ENCODE results near the gene NCF2.

DNA sequence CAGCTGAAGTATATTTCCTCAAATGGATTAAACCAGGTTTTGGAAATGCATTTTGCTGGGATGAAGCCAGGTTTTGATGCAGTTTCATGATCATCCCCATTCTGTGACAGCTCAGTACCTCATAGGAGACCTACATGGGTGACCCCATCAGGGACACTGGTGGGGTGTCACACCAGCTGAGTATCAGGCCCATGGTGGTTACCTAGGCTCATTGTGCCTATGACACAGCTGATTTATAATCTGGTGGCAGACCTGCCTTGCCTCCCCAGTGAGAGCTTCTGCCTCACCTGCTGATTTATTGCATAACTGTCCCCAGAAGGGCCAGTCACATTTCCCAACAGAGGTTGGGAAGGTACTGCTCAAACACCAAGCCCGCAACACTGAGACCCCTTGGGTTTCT lies 3.8 kb downstream of the NCF2 start:
- TF ChIP-seq, protein P1, sequence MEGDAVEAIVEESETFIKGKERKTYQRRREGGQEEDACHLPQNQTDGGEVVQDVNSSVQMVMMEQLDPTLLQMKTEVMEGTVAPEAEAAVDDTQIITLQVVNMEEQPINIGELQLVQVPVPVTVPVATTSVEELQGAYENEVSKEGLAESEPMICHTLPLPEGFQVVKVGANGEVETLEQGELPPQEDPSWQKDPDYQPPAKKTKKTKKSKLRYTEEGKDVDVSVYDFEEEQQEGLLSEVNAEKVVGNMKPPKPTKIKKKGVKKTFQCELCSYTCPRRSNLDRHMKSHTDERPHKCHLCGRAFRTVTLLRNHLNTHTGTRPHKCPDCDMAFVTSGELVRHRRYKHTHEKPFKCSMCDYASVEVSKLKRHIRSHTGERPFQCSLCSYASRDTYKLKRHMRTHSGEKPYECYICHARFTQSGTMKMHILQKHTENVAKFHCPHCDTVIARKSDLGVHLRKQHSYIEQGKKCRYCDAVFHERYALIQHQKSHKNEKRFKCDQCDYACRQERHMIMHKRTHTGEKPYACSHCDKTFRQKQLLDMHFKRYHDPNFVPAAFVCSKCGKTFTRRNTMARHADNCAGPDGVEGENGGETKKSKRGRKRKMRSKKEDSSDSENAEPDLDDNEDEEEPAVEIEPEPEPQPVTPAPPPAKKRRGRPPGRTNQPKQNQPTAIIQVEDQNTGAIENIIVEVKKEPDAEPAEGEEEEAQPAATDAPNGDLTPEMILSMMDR (IDR thresholded peaks at IDR 0.05) = no peak
- no peak for TF ChIP-seq POLR2A (IDR thresholded peaks at IDR 0.05)

Measured in body of pancreas (tissue), 4 donors.